Activated gamma-delta T cell treated with Interleukin-2 at 50 U/mL for 16 hours (primary cell): ENCODE data around the gene GSTP1.
"Not testable (repeated sequence)": the region's sequence is repeated elsewhere in the genome, so short reads cannot be mapped to it uniquely, and the experiment has no call there.

Experiments used
- DNase-seq: peaks from one replicate; pipeline ENCODE4 v3.0.0-alpha.2; 2020

The GSTP1 gene

DNA sequence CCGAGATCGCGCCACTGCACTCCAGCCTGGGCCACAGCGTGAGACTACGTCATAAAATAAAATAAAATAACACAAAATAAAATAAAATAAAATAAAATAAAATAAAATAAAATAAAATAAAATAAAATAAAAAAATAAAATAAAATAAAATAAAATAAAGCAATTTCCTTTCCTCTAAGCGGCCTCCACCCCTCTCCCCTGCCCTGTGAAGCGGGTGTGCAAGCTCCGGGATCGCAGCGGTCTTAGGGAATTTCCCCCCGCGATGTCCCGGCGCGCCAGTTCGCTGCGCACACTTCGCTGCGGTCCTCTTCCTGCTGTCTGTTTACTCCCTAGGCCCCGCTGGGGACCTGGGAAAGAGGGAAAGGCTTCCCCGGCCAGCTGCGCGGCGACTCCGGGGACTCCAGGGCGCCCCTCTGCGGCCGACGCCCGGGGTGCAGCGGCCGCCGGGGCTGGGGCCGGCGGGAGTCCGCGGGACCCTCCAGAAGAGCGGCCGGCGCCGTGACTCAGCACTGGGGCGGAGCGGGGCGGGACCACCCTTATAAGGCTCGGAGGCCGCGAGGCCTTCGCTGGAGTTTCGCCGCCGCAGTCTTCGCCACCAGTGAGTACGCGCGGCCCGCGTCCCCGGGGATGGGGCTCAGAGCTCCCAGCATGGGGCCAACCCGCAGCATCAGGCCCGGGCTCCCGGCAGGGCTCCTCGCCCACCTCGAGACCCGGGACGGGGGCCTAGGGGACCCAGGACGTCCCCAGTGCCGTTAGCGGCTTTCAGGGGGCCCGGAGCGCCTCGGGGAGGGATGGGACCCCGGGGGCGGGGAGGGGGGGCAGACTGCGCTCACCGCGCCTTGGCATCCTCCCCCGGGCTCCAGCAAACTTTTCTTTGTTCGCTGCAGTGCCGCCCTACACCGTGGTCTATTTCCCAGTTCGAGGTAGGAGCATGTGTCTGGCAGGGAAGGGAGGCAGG is at the start of gene GSTP1:
GSTP1 (plus strand) TSS at position 566 of the 958 bp plus-strand sequence; CDS start at position 598, 32 bp downstream.
- peak; percentile 77 for DNase-seq

DNA sequence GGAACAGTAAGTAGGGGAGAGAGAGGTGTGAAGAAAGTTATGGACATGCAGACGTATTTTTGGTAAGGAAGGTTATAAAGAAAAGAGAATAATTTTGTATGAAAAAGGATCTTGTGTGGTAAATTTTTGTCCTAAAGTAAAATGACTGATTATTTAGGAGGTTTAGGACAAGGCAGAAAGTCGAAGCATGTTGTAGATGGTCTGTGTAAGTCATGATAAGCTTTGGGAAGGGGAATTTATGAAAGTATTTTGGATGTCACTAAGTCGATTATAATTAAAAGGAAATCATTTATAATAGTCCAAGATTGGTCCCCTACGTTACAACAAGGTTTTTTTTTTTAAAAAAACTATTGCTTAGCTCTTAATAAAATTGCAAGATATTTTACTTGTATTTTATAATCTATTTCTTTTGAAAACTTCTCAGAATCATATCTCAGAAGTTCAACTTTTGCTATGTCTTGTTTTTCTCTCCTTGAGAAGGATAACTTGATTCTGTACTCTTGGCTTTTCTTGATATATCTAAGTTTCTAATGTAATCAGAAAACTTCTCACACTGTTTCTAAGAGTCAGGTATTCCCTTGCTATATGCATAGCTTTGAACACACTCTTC is 49.4 kb upstream of the GSTP1 start:
- DNase-seq = no peak

GRCh38 chr11:67535561-67535960 is 48.1 kb upstream of the GSTP1 start:
- DNase-seq = no peak

GRCh38 chr11:67538306-67538705 is 45.3 kb upstream of the GSTP1 start:
- no peak for DNase-seq

GRCh38 chr11:67538823-67539505 is 44.6 kb upstream of the GSTP1 start:
- DNase-seq = no peak

GRCh38 chr11:67539550-67539949 is 44.1 kb upstream of the GSTP1 start:
- DNase-seq = no peak

- no peak for DNase-seq
Measured at GRCh38 chr11:67541198-67541597, 42.4 kb upstream of the GSTP1 start.

DNA sequence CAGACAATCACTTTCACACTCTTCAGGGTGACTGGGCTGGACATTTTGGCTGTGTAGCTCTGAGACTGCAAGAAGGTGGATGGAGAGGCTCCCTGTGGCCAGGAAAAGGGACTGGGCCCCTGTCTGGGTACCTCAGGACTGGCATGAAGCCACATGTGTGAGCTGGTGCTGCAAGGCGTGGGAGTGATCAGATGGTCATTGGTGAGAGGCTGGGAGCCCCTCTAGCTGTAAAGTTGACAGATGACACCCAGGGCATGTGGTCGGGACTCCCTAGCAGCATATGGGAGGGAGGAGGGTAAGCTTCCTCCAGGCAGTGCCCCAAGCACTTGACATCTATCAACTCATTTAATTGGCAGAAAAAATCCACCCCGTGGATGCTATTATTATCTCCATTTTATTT is 41.4 kb upstream of the GSTP1 start:
- DNase-seq = no peak

DNA sequence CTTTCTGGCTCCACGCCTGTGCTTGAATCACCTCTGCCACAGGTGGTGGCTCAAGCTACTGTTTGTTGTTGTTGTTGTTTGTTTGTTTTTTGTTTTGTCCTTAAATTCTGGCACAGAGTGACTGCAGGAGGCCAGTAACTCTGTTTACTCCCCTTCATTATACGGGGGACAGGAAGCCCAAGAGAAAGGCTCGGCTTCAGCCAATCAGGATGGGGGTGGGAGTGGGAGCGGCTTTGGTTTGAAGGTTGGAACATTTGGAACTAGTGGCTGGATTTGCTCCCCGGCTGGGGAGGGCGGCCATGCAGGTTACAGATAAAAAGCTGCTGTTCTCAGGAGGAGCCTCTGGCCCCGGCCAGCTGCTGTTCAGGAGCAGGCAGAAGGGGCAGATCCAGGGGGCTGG is 40.6 kb upstream of the GSTP1 start:
- no peak for DNase-seq

- DNase-seq = no peak
Measured at GRCh38 chr11:67543585-67543984, 40.0 kb upstream of the GSTP1 start.

GRCh38 chr11:67544616-67545242 is 38.9 kb upstream of the GSTP1 start:
- no peak for DNase-seq

GRCh38 chr11:67545280-67545679 is 38.3 kb upstream of the GSTP1 start:
- no peak for DNase-seq

DNA sequence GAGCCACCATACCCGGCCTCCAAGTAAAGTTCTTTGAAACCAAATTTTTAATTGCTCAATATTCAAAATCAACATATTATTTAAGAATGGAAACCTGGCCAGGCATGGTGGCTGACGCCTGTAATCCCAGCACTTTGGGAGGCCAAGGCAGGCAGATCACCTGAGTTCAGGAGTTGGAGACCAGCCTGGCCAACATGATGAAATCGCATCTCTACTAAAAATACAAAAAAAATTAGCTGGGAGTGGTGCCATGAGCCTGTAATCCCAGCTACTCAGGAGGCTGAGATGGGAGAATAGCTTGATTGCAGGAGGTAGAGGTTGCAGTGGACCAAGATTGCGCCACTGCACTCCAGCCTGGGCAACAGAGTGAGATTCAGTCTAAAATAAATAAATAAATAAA is 35.5 kb upstream of the GSTP1 start:
- DNase-seq = not testable (repeated sequence)

GRCh38 chr11:67548555-67549110 is 35.0 kb upstream of the GSTP1 start:
- DNase-seq = no peak

DNA sequence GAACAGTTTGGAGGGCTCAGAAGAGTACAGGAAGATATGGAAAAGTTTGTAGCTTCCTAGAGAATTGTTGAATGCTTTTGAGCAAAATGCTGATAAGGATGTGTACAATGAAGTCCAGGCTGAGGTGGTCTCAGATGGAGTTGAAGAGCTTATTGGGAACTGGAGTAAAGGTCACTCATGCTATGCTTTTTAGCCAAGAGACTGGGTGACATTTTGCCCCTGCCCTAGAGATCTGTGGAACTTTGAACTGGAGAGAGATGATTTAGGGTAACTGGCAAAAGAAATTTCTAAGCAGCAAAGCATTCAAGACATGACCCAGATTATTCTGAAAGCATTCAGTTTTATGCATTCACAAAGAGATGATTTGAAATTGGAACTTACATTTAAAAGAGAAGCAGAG is 32.5 kb upstream of the GSTP1 start:
- no peak for DNase-seq

DNA sequence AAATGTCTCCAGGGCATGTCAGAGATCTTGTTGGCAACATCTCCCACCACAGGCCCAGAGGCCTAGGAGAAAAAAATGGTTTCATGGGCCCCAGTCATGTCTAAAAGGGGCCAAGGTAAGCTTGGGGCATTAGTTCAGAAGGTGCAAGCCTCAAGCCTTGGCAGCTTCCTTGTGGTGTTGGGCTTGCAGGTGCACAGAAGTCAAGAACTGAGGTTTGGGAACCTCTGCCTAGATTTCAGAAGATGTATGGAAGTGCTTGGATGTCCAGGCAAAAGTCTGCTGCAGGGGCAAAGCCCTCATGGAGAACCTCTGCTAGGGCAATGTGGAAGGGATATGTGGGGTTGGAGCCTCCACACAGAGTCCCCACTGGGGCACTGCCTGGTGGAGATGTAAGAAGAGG is 31.9 kb upstream of the GSTP1 start:
- not testable (repeated sequence) for DNase-seq

DNA sequence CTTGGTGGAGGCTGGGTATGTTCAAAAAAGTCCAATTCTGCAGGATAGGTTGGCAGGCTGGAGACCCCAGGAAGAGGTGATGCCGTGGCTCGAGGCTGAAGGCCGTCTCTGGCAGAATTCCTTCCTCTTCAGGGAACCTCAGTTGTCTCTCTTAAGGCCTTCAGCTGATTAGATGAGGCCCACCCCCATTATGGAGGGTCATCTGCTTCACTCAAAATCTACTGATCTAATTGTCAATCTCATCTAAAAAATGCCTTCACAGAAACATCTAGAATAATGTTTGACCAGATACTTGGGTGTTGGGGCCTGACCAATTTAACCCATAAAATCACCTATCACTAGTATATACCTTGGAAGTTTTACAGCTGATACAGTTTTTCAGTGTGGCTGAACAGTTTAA is 27.4 kb upstream of the GSTP1 start:
- no peak for DNase-seq

DNA sequence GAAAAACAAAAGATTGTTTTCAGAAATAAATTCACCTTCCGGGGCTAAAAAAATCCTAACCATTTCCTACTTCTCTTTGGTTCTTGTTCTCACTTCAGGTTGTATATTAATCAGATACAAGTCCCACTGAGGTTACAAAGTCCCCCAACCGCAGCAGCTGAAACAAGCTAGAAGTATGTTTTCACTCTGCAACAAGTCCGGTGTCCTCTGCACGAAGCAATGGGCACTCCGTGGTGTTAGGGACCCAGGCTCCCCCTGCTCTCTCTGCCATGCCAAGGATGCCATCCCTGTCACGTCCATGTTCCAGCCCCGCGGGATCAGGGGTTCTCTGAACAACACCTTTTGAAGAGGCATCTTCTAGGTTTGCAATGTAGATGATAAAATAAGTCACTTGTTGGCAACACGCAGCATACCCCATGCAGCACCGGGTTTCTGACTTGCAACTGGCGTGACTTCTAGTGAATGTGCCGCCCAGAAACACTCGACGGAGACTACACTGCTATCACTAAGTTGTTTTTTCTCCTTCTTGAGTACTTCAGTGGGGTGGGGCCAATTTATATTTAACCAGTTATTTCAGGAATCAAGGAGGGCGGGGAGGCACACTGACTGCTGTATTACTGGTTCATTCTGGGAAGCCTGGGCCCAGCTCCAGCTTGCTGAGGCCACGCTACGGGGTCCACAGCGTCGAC is 25.4 kb upstream of the GSTP1 start:
- no peak for DNase-seq

DNA sequence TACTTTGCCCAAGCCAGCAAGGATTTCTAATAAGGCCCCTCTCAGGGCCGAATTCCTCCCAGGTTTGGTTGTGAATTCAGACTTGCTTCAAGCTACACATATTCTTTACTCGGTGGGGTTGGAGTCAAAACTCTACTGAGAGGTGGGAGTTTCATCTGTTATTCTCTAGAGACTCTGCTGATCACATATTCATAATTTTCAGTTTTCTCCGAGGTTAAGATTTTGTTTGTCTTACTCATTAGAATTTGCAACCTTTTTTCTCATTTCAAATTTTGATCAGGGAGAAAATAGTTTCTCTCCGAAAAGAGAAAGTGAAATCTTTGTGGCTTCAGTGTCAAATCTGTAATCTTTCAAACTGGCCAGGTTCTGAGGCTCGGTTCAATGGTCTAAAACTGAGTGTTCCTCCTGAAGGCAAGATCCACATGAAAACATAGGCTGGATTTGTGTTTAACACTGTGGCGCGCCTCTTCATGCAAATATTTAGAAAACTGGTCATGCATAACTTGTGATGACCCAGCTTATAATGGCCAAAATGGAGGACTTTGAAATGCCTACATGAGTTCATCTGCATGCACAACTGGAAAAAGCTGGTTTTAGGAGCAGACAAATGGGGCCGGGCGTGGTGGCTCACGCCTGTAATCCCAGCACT is 21.5 kb upstream of the GSTP1 start:
- no peak for DNase-seq

DNA sequence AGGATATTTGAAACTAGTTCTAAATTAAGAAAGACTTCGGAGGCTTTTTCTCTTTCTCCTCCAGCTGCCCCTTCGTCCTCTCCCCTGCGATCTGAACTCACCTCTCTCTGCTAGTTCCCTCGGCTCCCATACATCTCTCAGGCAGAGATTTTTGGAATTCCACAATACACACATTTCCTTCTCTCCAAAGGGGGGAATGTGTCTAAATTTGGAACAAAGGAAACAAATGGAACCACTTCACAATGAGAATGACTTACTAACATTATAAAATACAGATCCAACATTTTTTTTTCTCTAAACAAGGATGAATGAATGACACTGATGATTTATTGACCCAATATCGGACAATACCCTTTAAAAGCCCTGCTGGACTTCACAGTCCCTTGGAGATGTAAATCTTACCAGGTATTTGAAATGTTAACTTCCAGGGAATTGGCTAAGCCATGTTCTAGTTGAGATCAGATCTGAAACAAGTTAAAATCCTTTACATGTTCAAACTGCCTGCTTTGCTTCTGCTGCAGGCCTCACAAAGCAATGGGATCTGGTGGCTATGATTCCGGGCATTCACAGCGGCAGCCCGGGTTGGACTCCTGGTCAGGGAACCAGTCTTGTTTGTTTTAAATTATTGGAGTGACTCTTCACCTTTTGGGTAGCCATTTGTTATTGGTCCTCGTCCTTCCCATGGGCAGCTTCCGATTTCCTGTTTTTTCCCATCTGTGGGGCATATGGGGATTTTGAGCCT is 20.5 kb upstream of the GSTP1 start:
- DNase-seq = no peak

- DNase-seq = not testable (repeated sequence)
Measured at GRCh38 chr11:67563705-67564114, 19.9 kb upstream of the GSTP1 start.
